ENCODE measurements around the gene ZNF224. TPM values are rescaled to one million over a fixed set of nuclear protein-coding genes. Genes with fewer than 3 reads are reported as not detected.
A peak's percentile ranks its signal among the peaks of the same experiment; 100 is the strongest.

The ZNF224 gene
- total RNA-seq, 5 donors from 2014 or later (not counting 1 experiment from before 2014, with no cell fraction given): 42.2 to 72.3 (median 71.2) TPM

- ChIA-PET POLR2A (no interaction called here), CTCF (no interaction called here)
- peak overlapping the region in 1 of 3 donors; percentile 99 for H3K4me3 Mint-ChIP-seq
- H3K27me3 Mint-ChIP-seq: no peaks in the 10 kb centered on the region
- Histone ChIP-seq H3K27me3 (replicated peaks in 1 of 2; ENCODE audit: control insufficient read depth in 2 of 2, extremely low read depth in 1 of 2, insufficient read depth in 2 of 2, low read length in 1 of 2) (no peaks in the 10 kb centered on the region), H3K4me1 (ENCODE audit: control insufficient read depth in 1 of 2, extremely low read depth in 1 of 2, insufficient read depth in 2 of 2, low read length in 2 of 2) (peaks cover 6 to 10% of the 10 kb centered on the region in 2 experiments), H3K4me3 (ENCODE audit: control insufficient read depth in 1 of 2, extremely low read depth in 1 of 2, low read length in 1 of 2) (no peak overlapping the region), H3K9me3 (no peaks in the 10 kb centered on the region), H3K27ac (ENCODE audit: low read length) (no peak overlapping the region), H3K36me3 (ENCODE audit: control insufficient read depth in 2 of 2, extremely low read depth in 1 of 2, insufficient read depth in 1 of 2, low read length in 1 of 2) (peaks cover 0 to 5% of the 10 kb centered on the region in 2 donors)
- WGBS (ENCODE audit: insufficient coverage): 83% methylated on average over 2 of the region's 4 CpGs
- H3K27ac Mint-ChIP-seq: no peak overlapping the region
- no peak for ATAC-seq (replicated peaks in 1 of 4)
- H3K4me1 Mint-ChIP-seq: peaks cover 17 to 18% (median 17%) of the 10 kb centered on the region in 3 donors
- no peak for DNase-seq
- peaks cover 0 to 1% (median under 1%) of the 10 kb centered on the region in 3 donors for H3K9me3 Mint-ChIP-seq
- H3K36me3 Mint-ChIP-seq: peaks cover 12% of the 10 kb centered on the region
Measured at GRCh38 chr19:44092108-44092507, 2.1 kb upstream of the ZNF224 start.

DNA sequence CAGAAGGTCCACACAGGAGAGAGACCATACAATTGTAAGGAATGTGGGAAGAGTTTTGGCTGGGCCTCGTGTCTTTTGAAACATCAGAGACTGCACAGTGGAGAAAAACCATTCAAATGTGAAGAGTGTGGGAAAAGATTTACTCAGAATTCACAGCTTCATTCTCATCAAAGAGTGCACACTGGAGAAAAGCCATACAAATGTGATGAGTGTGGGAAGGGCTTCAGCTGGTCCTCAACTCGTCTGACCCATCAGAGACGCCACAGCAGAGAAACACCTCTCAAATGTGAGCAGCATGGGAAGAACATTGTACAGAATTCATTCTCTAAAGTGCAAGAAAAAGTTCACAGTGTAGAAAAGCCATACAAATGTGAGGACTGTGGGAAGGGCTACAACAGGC lies 13.6 kb downstream of the ZNF224 start:
- Histone ChIP-seq H3K4me3 (ENCODE audit: control insufficient read depth in 1 of 2, extremely low read depth in 1 of 2, low read length in 1 of 2) (no peak overlapping the region), H3K4me1 (ENCODE audit: control insufficient read depth in 1 of 2, extremely low read depth in 1 of 2, insufficient read depth in 2 of 2, low read length in 2 of 2) (peaks cover 6 to 8% of the 10 kb centered on the region in 2 experiments), H3K36me3 (ENCODE audit: control insufficient read depth in 2 of 2, extremely low read depth in 1 of 2, insufficient read depth in 1 of 2, low read length in 1 of 2) (peaks cover 6 to 28% of the 10 kb centered on the region in 2 donors), H3K27ac (ENCODE audit: low read length) (no peak overlapping the region), H3K9me3 (peaks cover 19% of the 10 kb centered on the region), H3K27me3 (replicated peaks in 1 of 2; ENCODE audit: control insufficient read depth in 2 of 2, extremely low read depth in 1 of 2, insufficient read depth in 2 of 2, low read length in 1 of 2) (no peaks in the 10 kb centered on the region)
- POLR2A ChIA-PET: no interaction called here
- CTCF ChIA-PET: no interaction called here
- no peaks in the 10 kb centered on the region for H3K27me3 Mint-ChIP-seq
- DNase-seq (no peak), ATAC-seq (replicated peaks in 1 of 4) (no peak)
- WGBS (ENCODE audit: insufficient coverage): 100% methylated on average over 3 of the region's 3 CpGs
- H3K27ac Mint-ChIP-seq: no peak overlapping the region
- peaks cover 56% of the 10 kb centered on the region for H3K36me3 Mint-ChIP-seq
- H3K9me3 Mint-ChIP-seq: peaks cover 20 to 62% (median 53%) of the 10 kb centered on the region in 3 donors
- H3K4me3 Mint-ChIP-seq: no peak overlapping the region
- peaks cover 8 to 12% (median 10%) of the 10 kb centered on the region in 3 donors for H3K4me1 Mint-ChIP-seq

- ATAC-seq (replicated peaks in 1 of 4): no peak
Measured at GRCh38 chr19:44109458-44109857, 15.3 kb downstream of the ZNF224 start.

GRCh38 chr19:44111910-44112463 lies 17.8 kb downstream of the ZNF224 start:
- 44% methylated on average over 10 of the region's 17 CpGs for WGBS (ENCODE audit: insufficient coverage)
- no peaks in the 10 kb centered on the region for H3K27me3 Mint-ChIP-seq
- no peak overlapping the region for H3K27ac Mint-ChIP-seq
- POLR2A ChIA-PET: interaction anchor here in 1 of 2 donors (0.7 kb wide), 1 partner anchor 16 kb away, joined by 3 read pairs; no protein-coding TSS in a partner anchor
- Histone ChIP-seq H3K27ac (ENCODE audit: low read length) (no peak overlapping the region), H3K27me3 (replicated peaks in 1 of 2; ENCODE audit: control insufficient read depth in 2 of 2, extremely low read depth in 1 of 2, insufficient read depth in 2 of 2, low read length in 1 of 2) (no peaks in the 10 kb centered on the region), H3K9me3 (peaks cover 4% of the 10 kb centered on the region), H3K4me3 (ENCODE audit: control insufficient read depth in 1 of 2, extremely low read depth in 1 of 2, low read length in 1 of 2) (no peak overlapping the region), H3K36me3 (ENCODE audit: control insufficient read depth in 2 of 2, extremely low read depth in 1 of 2, insufficient read depth in 1 of 2, low read length in 1 of 2) (peaks cover 0 to 7% of the 10 kb centered on the region in 2 donors), H3K4me1 (ENCODE audit: control insufficient read depth in 1 of 2, extremely low read depth in 1 of 2, insufficient read depth in 2 of 2, low read length in 2 of 2) (peaks cover 6 to 21% of the 10 kb centered on the region in 2 experiments)
- CTCF ChIA-PET: no interaction called here
- peaks cover 36% of the 10 kb centered on the region for H3K36me3 Mint-ChIP-seq
- DNase-seq: peak in 1 of 35 experiments; percentile 4
- H3K9me3 Mint-ChIP-seq: peaks cover 12 to 34% (median 28%) of the 10 kb centered on the region in 3 donors
- ATAC-seq (replicated peaks in 1 of 4): no peak
- H3K4me1 Mint-ChIP-seq: peaks cover 35 to 38% (median 35%) of the 10 kb centered on the region in 3 donors
- H3K4me3 Mint-ChIP-seq: peak overlapping the region; percentile 50 to 97 (median 71)

More at GRCh38 chr19:44109458-44109857, 15.3 kb downstream of the ZNF224 start:
- peaks cover 6 to 19% of the 10 kb centered on the region in 2 experiments for H3K4me1 ChIP-seq (ENCODE audit: control insufficient read depth in 1 of 2, extremely low read depth in 1 of 2, insufficient read depth in 2 of 2, low read length in 2 of 2)
- no peak overlapping the region for H3K4me3 ChIP-seq (ENCODE audit: control insufficient read depth in 1 of 2, extremely low read depth in 1 of 2, low read length in 1 of 2)
- H3K27ac ChIP-seq (ENCODE audit: low read length): no peak overlapping the region
- peaks cover 12% of the 10 kb centered on the region for H3K9me3 ChIP-seq
- H3K36me3 ChIP-seq (ENCODE audit: control insufficient read depth in 2 of 2, extremely low read depth in 1 of 2, insufficient read depth in 1 of 2, low read length in 1 of 2): peaks cover 6 to 13% of the 10 kb centered on the region in 2 donors
- CTCF ChIA-PET: no interaction called here
- Mint-ChIP-seq H3K27me3 (no peaks in the 10 kb centered on the region), H3K9me3 (peaks cover 17 to 50% (median 42%) of the 10 kb centered on the region in 3 donors), H3K36me3 (peaks cover 39% of the 10 kb centered on the region), H3K4me3 (no peak overlapping the region), H3K4me1 (peaks cover 22 to 24% (median 23%) of the 10 kb centered on the region in 3 donors), H3K27ac (no peak overlapping the region)
- no peaks in the 10 kb centered on the region for H3K27me3 ChIP-seq (replicated peaks in 1 of 2; ENCODE audit: control insufficient read depth in 2 of 2, extremely low read depth in 1 of 2, insufficient read depth in 2 of 2, low read length in 1 of 2)
- POLR2A ChIA-PET: no interaction called here
- DNase-seq: no peak

GRCh38 chr19:44112802-44113137 lies 18.6 kb downstream of the ZNF224 start:
- POLR2A ChIA-PET: no interaction called here
- H3K27me3 ChIP-seq (replicated peaks in 1 of 2; ENCODE audit: control insufficient read depth in 2 of 2, extremely low read depth in 1 of 2, insufficient read depth in 2 of 2, low read length in 1 of 2): no peaks in the 10 kb centered on the region
- Mint-ChIP-seq H3K27me3 (no peaks in the 10 kb centered on the region), H3K4me1 (peaks cover 35 to 38% (median 35%) of the 10 kb centered on the region in 3 donors), H3K27ac (peak overlapping the region in 1 of 2 donors; percentile 89), H3K36me3 (peaks cover 34% of the 10 kb centered on the region), H3K9me3 (peaks cover 10 to 26% (median 24%) of the 10 kb centered on the region in 3 donors), H3K4me3 (peak overlapping the region; percentile 96 to 97 (median 97))
- CTCF ChIA-PET: no interaction called here
- peaks cover 0 to 7% of the 10 kb centered on the region in 2 donors for H3K36me3 ChIP-seq (ENCODE audit: control insufficient read depth in 2 of 2, extremely low read depth in 1 of 2, insufficient read depth in 1 of 2, low read length in 1 of 2)
- DNase-seq: no peak
- no peak for ATAC-seq (replicated peaks in 1 of 4)
- WGBS (ENCODE audit: insufficient coverage): 5% methylated on average over 9 of the region's 11 CpGs
- H3K9me3 ChIP-seq: peaks cover 3% of the 10 kb centered on the region
- peaks cover 6 to 21% of the 10 kb centered on the region in 2 experiments for H3K4me1 ChIP-seq (ENCODE audit: control insufficient read depth in 1 of 2, extremely low read depth in 1 of 2, insufficient read depth in 2 of 2, low read length in 2 of 2)
- no peak overlapping the region for H3K27ac ChIP-seq (ENCODE audit: low read length)
- H3K4me3 ChIP-seq (ENCODE audit: control insufficient read depth in 1 of 2, extremely low read depth in 1 of 2, low read length in 1 of 2): peak overlapping the region; percentile 72 to 99

DNA sequence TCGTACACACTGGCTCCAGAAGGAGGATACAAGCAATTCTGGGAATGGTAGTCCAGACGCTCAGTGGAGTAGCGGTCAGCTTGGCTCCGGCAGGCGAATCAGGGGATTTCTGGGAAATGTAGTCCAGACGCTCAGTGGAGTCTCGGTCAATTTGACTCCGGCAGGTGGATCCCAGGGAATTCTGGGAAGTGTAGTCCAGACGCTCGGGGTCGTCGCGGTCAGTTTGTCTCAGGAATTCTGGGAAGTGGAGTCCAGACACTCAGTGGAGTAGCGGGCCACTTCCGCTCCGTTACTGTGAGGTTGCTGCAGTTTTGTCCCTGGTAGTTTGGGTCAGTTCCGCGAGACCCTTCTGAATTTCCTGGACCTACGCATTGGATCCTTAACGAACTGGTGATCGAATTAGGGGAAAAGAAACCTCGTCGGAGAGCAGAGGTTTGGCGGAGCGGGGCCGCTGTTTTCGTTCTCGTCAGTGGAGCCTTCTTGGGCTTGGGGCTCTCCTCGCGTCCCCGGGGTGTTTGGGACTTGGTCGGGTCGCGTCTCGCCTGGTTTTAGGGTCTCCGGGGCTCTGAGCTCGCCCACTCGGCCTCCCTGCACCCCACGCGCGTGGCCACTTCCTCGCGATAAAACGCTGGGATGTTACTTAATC lies 19.1 kb downstream of the ZNF224 start, which contains the start of gene ZNF225:
TSS of gene ZNF225 (plus strand) at position 262 of the 646 bp plus-strand sequence. CDS start 2,429 bp downstream, outside the sequence.
- 0% methylated on average over 44 of the region's 44 CpGs for WGBS (ENCODE audit: insufficient coverage)
- Histone ChIP-seq H3K9me3 (no peaks in the 10 kb centered on the region), H3K4me3 (ENCODE audit: control insufficient read depth in 1 of 2, extremely low read depth in 1 of 2, low read length in 1 of 2) (peak within 1 kb of the TSS; percentile 72 to 99), H3K4me1 (ENCODE audit: control insufficient read depth in 1 of 2, extremely low read depth in 1 of 2, insufficient read depth in 2 of 2, low read length in 2 of 2) (peaks cover 6 to 21% of the 10 kb centered on the region in 2 experiments), H3K36me3 (ENCODE audit: control insufficient read depth in 2 of 2, extremely low read depth in 1 of 2, insufficient read depth in 1 of 2, low read length in 1 of 2) (peaks cover 0 to 11% of the 10 kb centered on the region in 2 donors), H3K27me3 (replicated peaks in 1 of 2; ENCODE audit: control insufficient read depth in 2 of 2, extremely low read depth in 1 of 2, insufficient read depth in 2 of 2, low read length in 1 of 2) (no peaks in the 10 kb centered on the region), H3K27ac (ENCODE audit: low read length) (peak within 1 kb of the TSS; percentile 40)
- H3K4me1 Mint-ChIP-seq: peaks cover 35 to 38% (median 35%) of the 10 kb centered on the region in 3 donors
- H3K27ac Mint-ChIP-seq: peak within 1 kb of the TSS; percentile 86 to 89
- ChIA-PET POLR2A (no interaction called here), CTCF (no interaction called here)
- peak within 1 kb of the TSS; percentile 96 to 97 (median 97) for H3K4me3 Mint-ChIP-seq
- H3K36me3 Mint-ChIP-seq: peaks cover 33% of the 10 kb centered on the region
- peak; percentile 99 for ATAC-seq (replicated peaks in 1 of 4)
- no peaks in the 10 kb centered on the region for H3K27me3 Mint-ChIP-seq
- DNase-seq: peak; percentile 47 to 91 (median 66)
- H3K9me3 Mint-ChIP-seq: peaks cover 10 to 21% (median 19%) of the 10 kb centered on the region in 3 donors

Data from T-cell (primary cell).